Glutamatergic neuron (in vitro differentiated cells): ENCODE data around the gene PPIL6. TPM values are rescaled to one million over a fixed set of nuclear protein-coding genes. Genes with fewer than 3 reads are reported as not detected.

Experiments used
- DNase-seq: peaks from one replicate; pipeline ENCODE4 v3.0.0; 2022
- H3K27ac Mint-ChIP-seq: one replicate; pipeline ENCODE4 v1.8.0; 2020; ENCODE audit warnings: mild to moderate bottlenecking, mixed read lengths, inconsistent platforms; ENCODE audit not compliant: unreplicated experiment
- H3K27me3 Mint-ChIP-seq: one replicate; pipeline ENCODE4 v1.8.0; 2020; ENCODE audit warnings: mild to moderate bottlenecking, moderate library complexity, mixed read lengths, inconsistent platforms; ENCODE audit not compliant: unreplicated experiment
- H3K36me3 Mint-ChIP-seq: one replicate; pipeline ENCODE4 v1.8.0; 2020; ENCODE audit warnings: mild to moderate bottlenecking, mixed read lengths, inconsistent platforms; ENCODE audit not compliant: unreplicated experiment
- H3K4me1 Mint-ChIP-seq: one replicate; pipeline ENCODE4 v1.8.0; 2020; ENCODE audit warnings: mild to moderate bottlenecking, low read depth, mixed read lengths, inconsistent platforms; ENCODE audit not compliant: unreplicated experiment
- H3K4me3 Mint-ChIP-seq: one replicate; pipeline ENCODE4 v1.8.0; 2020; ENCODE audit warnings: mild to moderate bottlenecking, mixed read lengths, inconsistent platforms; ENCODE audit not compliant: unreplicated experiment
- H3K9me3 Mint-ChIP-seq: one replicate; pipeline ENCODE4 v1.8.0; 2020; ENCODE audit warnings: mild to moderate bottlenecking, moderate library complexity, mixed read lengths, inconsistent platforms; ENCODE audit not compliant: unreplicated experiment
- CTCF ChIP-seq: fragments of 200-600 bp; sonication (generic); IDR thresholded peaks from one replicate; pipeline ENCODE4 v1.5.0; 2021; ENCODE audit not compliant: partially characterized antibody, unreplicated experiment
- total RNA-seq: library from RNA; stranded (reverse); fragmentation: NEBNext Ultra II Directional; extraction: Animal tissue kit (Norgen Biotek cat#: 25700); gene quantifications from one replicate; pipeline ENCODE4 v1.2.1, GENCODE V29; 2021; ENCODE audit not compliant: unreplicated experiment

The PPIL6 gene
- total RNA-seq, 1 donor from 2014 or later, result 0.83 TPM

- TF ChIP-seq CTCF, result no peak
- H3K27me3 Mint-ChIP-seq, result no peaks in the 10 kb centered on the region
- no peak overlapping the region for H3K27ac Mint-ChIP-seq
- H3K36me3 Mint-ChIP-seq, result no peaks in the 10 kb centered on the region
- no peaks in the 10 kb centered on the region for H3K9me3 Mint-ChIP-seq
- no peak overlapping the region for H3K4me3 Mint-ChIP-seq
- DNase-seq, result no peak
- no peaks in the 10 kb centered on the region for H3K4me1 Mint-ChIP-seq
Observed at GRCh38 chr6:109347779-109348178, 92.6 kb downstream of the PPIL6 start.

- Mint-ChIP-seq H3K4me1 (no peaks in the 10 kb centered on the region), H3K9me3 (no peaks in the 10 kb centered on the region), H3K4me3 (no peak overlapping the region), H3K27ac (no peak overlapping the region), H3K36me3 (no peaks in the 10 kb centered on the region), H3K27me3 (no peaks in the 10 kb centered on the region)
- TF ChIP-seq CTCF, result no peak
- DNase-seq, result no peak
Observed at GRCh38 chr6:109345986-109346385, 94.4 kb downstream of the PPIL6 start.

GRCh38 chr6:109344226-109344625 lies 96.2 kb downstream of the PPIL6 start:
- no peaks in the 10 kb centered on the region for H3K4me1 Mint-ChIP-seq
- no peak for DNase-seq
- TF ChIP-seq CTCF, result no peak
- no peaks in the 10 kb centered on the region for H3K36me3 Mint-ChIP-seq
- no peak overlapping the region for H3K4me3 Mint-ChIP-seq
- no peaks in the 10 kb centered on the region for H3K9me3 Mint-ChIP-seq
- H3K27me3 Mint-ChIP-seq, result peaks cover 2% of the 10 kb centered on the region
- H3K27ac Mint-ChIP-seq, result no peak overlapping the region

GRCh38 chr6:109343518-109343917 lies 96.9 kb downstream of the PPIL6 start:
- H3K27ac Mint-ChIP-seq, result no peak overlapping the region
- H3K27me3 Mint-ChIP-seq, result peaks cover 2% of the 10 kb centered on the region
- TF ChIP-seq CTCF, result no peak
- DNase-seq, result no peak
- no peak overlapping the region for H3K4me3 Mint-ChIP-seq
- H3K36me3 Mint-ChIP-seq, result no peaks in the 10 kb centered on the region
- H3K9me3 Mint-ChIP-seq, result no peaks in the 10 kb centered on the region
- H3K4me1 Mint-ChIP-seq, result no peaks in the 10 kb centered on the region

- Mint-ChIP-seq H3K27me3 (peaks cover 2% of the 10 kb centered on the region), H3K27ac (no peak overlapping the region), H3K36me3 (no peaks in the 10 kb centered on the region), H3K9me3 (no peaks in the 10 kb centered on the region), H3K4me1 (no peaks in the 10 kb centered on the region), H3K4me3 (no peak overlapping the region)
- no peak for DNase-seq
- no peak for TF ChIP-seq CTCF
Observed at GRCh38 chr6:109342911-109343310, 97.5 kb downstream of the PPIL6 start.
